Measurements from ENCODE around the gene THSD8.

The THSD8 gene

GRCh38 chr19:12801466-12802266 is at the start of gene THSD8, which contains the start of gene PRDX2:
TSS of gene THSD8 (plus strand) at chr19:12802069. CDS start at chr19:12802072, 3 bp downstream.
TSS of gene PRDX2 (minus strand) at chr19:12801800. CDS start at chr19:12801261, 539 bp downstream.
- TF ChIP-seq CTCF (IDR thresholded peaks at IDR 0.05) = no peak

- no peak for TF ChIP-seq CTCF (IDR thresholded peaks at IDR 0.05)
Measured at GRCh38 chr19:12754465-12755196, 47.2 kb upstream of the THSD8 start.

- no peak for TF ChIP-seq CTCF (IDR thresholded peaks at IDR 0.05)
Measured at GRCh38 chr19:12756150-12756883, 45.6 kb upstream of the THSD8 start.

- peak; percentile 93 for TF ChIP-seq CTCF (IDR thresholded peaks at IDR 0.05)
Measured at GRCh38 chr19:12757544-12758274, 44.2 kb upstream of the THSD8 start.

GRCh38 chr19:12759686-12760085 is 42.2 kb upstream of the THSD8 start:
- TF ChIP-seq CTCF (IDR thresholded peaks at IDR 0.05) = no peak

GRCh38 chr19:12763100-12763499 is 38.8 kb upstream of the THSD8 start:
- no peak for TF ChIP-seq CTCF (IDR thresholded peaks at IDR 0.05)

GRCh38 chr19:12764698-12765097 is 37.2 kb upstream of the THSD8 start:
- no peak for TF ChIP-seq CTCF (IDR thresholded peaks at IDR 0.05)

Data from LNCAP (cell line).